Tibial artery (tissue), 4 donors: ENCODE data around the gene CTSE.
A peak's percentile ranks its signal among the peaks of the same experiment; 100 is the strongest.

ENCODE experiments used
- DNase-seq, 2 donors: peaks; one replicate each; pipeline ENCODE4 v3.0.0-alpha.2; 2019
- H3K27ac ChIP-seq, 2 donors: fragments of 200-600 bp; sonication (generic) in 1 of 2; 1 replicate in 1 of 2; 2 replicates in 1 of 2; pipeline ENCODE4 v1.5.1; 2018 to 2019; ENCODE audit warnings: mild to moderate bottlenecking in 1 of 2
- H3K27me3 ChIP-seq, 2 donors: fragments of 200-600 bp; sonication (generic) in 1 of 2; one replicate each; pipeline versions ENCODE4 v1.5.1 to v1.6.0; 2016 to 2019
- H3K36me3 ChIP-seq, 3 donors: fragments of 200-600 bp; sonication (generic) in 2 of 3; one replicate each; pipeline ENCODE4 v1.5.1; 2016 to 2019; ENCODE audit warnings: mild to moderate bottlenecking in 2 of 3
- H3K4me1 ChIP-seq, 4 donors: fragments of 200-600 bp; sonication (generic) in 2 of 4; 1 replicate in 3 of 4; 2 replicates in 1 of 4; pipeline ENCODE4 v1.5.1; 2016 to 2019
- H3K4me3 ChIP-seq, 2 donors: fragments of 200-600 bp; sonication (generic) in 1 of 2; 1 replicate in 1 of 2; 2 replicates in 1 of 2; pipeline ENCODE4 v1.5.1; 2018 to 2019; ENCODE audit warnings: mild to moderate bottlenecking in 2 of 2
- H3K9me3 ChIP-seq, 3 donors: fragments of 200-600 bp; sonication (generic) in 1 of 3; one replicate each; pipeline ENCODE4 v1.5.1; 2016 to 2019
- CTCF ChIP-seq, 2 experiments: fragments of 200-600 bp in 1 of 2; fragments of 450-650 bp in 1 of 2; IDR thresholded peaks; one replicate each; pipeline ENCODE4 v1.5.1; 2017 to 2019; ENCODE audit warnings: antibody characterized with exemption in 2 of 2, mild to moderate bottlenecking in 1 of 2, moderate library complexity in 1 of 2
- intact Hi-C: fragments of 100-400 bp; cut with DNase I; formaldehyde crosslinking; loops from one replicate; pipeline ENCODE4 v1.15.0; 2023; ENCODE audit warnings: low total_unique reads

CTSE gene

GRCh38 chr1:205986861-205987260 is 36.8 kb downstream of the CTSE start:
- TF ChIP-seq CTCF (IDR thresholded peaks at IDR 0.05), result no peak
- intact Hi-C loops, result no loop called here
- peak overlapping the region in 1 of 2 donors; percentile 1 for H3K27ac ChIP-seq
- H3K9me3 ChIP-seq, result no peaks in the 10 kb centered on the region
- peaks cover 0 to 13% (median 10%) of the 10 kb centered on the region in 3 donors for H3K36me3 ChIP-seq
- peaks cover 0 to 13% (median 0%) of the 10 kb centered on the region in 4 donors for H3K4me1 ChIP-seq
- H3K27me3 ChIP-seq, result no peaks in the 10 kb centered on the region
- no peak for DNase-seq
- H3K4me3 ChIP-seq, result no peak overlapping the region

- no peak for TF ChIP-seq CTCF (IDR thresholded peaks at IDR 0.05)
- Histone ChIP-seq H3K27me3 (no peaks in the 10 kb centered on the region), H3K27ac (peak overlapping the region in 1 of 2 donors; percentile 1), H3K36me3 (peaks cover 0 to 8% (median 4%) of the 10 kb centered on the region in 3 donors), H3K4me3 (no peak overlapping the region), H3K9me3 (no peaks in the 10 kb centered on the region), H3K4me1 (peaks cover 0 to 13% (median 0%) of the 10 kb centered on the region in 4 donors)
- DNase-seq, result no peak
- intact Hi-C loops, result no loop called here
These were observed 37.4 kb downstream of the CTSE start for GRCh38 chr1:205986292-205986691.

GRCh38 chr1:205985330-205986005 is 38.2 kb downstream of the CTSE start:
- intact Hi-C loops, result no loop called here
- Histone ChIP-seq H3K9me3 (no peaks in the 10 kb centered on the region), H3K36me3 (peaks cover 0 to 5% (median 0%) of the 10 kb centered on the region in 3 donors), H3K4me3 (no peak overlapping the region), H3K27ac (no peak overlapping the region), H3K27me3 (no peaks in the 10 kb centered on the region), H3K4me1 (peaks cover 0 to 13% (median 0%) of the 10 kb centered on the region in 4 donors)
- no peak for TF ChIP-seq CTCF (IDR thresholded peaks at IDR 0.05)
- no peak for DNase-seq

- Histone ChIP-seq H3K27ac (no peak overlapping the region), H3K9me3 (no peaks in the 10 kb centered on the region), H3K36me3 (no peaks in the 10 kb centered on the region), H3K4me1 (peaks cover 0 to 13% (median 0%) of the 10 kb centered on the region in 4 donors), H3K27me3 (no peaks in the 10 kb centered on the region), H3K4me3 (no peak overlapping the region)
- peak; percentile 63 to 70 for DNase-seq
- intact Hi-C loops, result no loop called here
- peak; percentile 49 to 51 for TF ChIP-seq CTCF (IDR thresholded peaks at IDR 0.05)
These were observed 39.6 kb downstream of the CTSE start for GRCh38 chr1:205983925-205984725.

GRCh38 chr1:205981257-205981656 is 42.4 kb downstream of the CTSE start:
- no peak for TF ChIP-seq CTCF (IDR thresholded peaks at IDR 0.05)
- no peak for DNase-seq
- Histone ChIP-seq H3K4me1 (peaks cover 0 to 9% (median under 1%) of the 10 kb centered on the region in 4 donors), H3K36me3 (no peaks in the 10 kb centered on the region), H3K9me3 (no peaks in the 10 kb centered on the region), H3K27ac (no peak overlapping the region), H3K4me3 (no peak overlapping the region), H3K27me3 (no peaks in the 10 kb centered on the region)
- intact Hi-C loops, result no loop called here
